ENCODE data around the gene TSPAN9.

Gene TSPAN9

GRCh38 chr12:3200032-3200617 is 122.9 kb downstream of the TSPAN9 start:
- peak overlapping the region; percentile 65 for H2AFZ ChIP-seq (ENCODE audit: low read depth, low read length)
- H3K4me1 ChIP-seq (ENCODE audit: insufficient read depth, low read length), result peaks cover 23% of the 10 kb centered on the region
- H3K4me3 ChIP-seq (ENCODE audit: low read length), result peak overlapping the region; percentile 49
- no peaks in the 10 kb centered on the region for H3K36me3 ChIP-seq (ENCODE audit: insufficient read depth, low read length)
- no peaks in the 10 kb centered on the region for H3K27me3 ChIP-seq (ENCODE audit: insufficient read depth, low read length)
- no peaks in the 10 kb centered on the region for H3K9me3 ChIP-seq (ENCODE audit: low read length)

- Histone ChIP-seq H2AFZ (ENCODE audit: low read depth, low read length) (peak overlapping the region; percentile 65), H3K36me3 (ENCODE audit: insufficient read depth, low read length) (no peaks in the 10 kb centered on the region), H3K27me3 (ENCODE audit: insufficient read depth, low read length) (no peaks in the 10 kb centered on the region), H3K4me3 (ENCODE audit: low read length) (peak overlapping the region; percentile 49), H3K9me3 (ENCODE audit: low read length) (no peaks in the 10 kb centered on the region), H3K4me1 (ENCODE audit: insufficient read depth, low read length) (peaks cover 23% of the 10 kb centered on the region)
These were observed 123.6 kb downstream of the TSPAN9 start for GRCh38 chr12:3200814-3201233.

GRCh38 chr12:3201339-3202051 is 124.3 kb downstream of the TSPAN9 start:
- H3K27me3 ChIP-seq (ENCODE audit: insufficient read depth, low read length), result no peaks in the 10 kb centered on the region

DNA sequence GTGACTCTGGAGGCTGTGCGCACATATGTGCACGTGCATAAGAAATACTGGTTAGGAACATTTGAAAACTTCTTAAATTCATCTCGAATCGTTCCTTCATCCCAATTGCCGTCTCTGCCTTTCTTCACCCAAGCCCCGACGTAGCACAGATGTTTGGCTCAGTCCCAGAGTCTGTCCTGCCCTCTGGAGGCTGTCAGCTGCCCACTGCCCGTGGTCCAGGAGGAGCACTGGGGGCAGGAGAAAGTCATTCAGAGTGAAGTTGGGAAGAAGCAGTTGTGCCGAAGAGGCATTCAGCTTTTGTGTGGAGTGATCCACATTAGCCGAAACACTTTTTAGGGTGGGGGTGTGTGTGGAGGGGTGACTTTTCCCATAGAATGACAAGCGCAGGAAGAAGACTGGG is 124.9 kb downstream of the TSPAN9 start:
- peaks cover 23% of the 10 kb centered on the region for H3K4me1 ChIP-seq (ENCODE audit: insufficient read depth, low read length)
- no peak overlapping the region for H2AFZ ChIP-seq (ENCODE audit: low read depth, low read length)
- H3K36me3 ChIP-seq (ENCODE audit: insufficient read depth, low read length), result no peaks in the 10 kb centered on the region
- no peak overlapping the region for H3K4me3 ChIP-seq (ENCODE audit: low read length)
- H3K9me3 ChIP-seq (ENCODE audit: low read length), result no peaks in the 10 kb centered on the region
- H3K27me3 ChIP-seq (ENCODE audit: insufficient read depth, low read length), result no peaks in the 10 kb centered on the region

More at GRCh38 chr12:3201339-3202051, 124.3 kb downstream of the TSPAN9 start:
- peak overlapping the region; percentile 65 for H2AFZ ChIP-seq (ENCODE audit: low read depth, low read length)
- peak overlapping the region; percentile 49 for H3K4me3 ChIP-seq (ENCODE audit: low read length)
- H3K9me3 ChIP-seq (ENCODE audit: low read length), result no peaks in the 10 kb centered on the region
- H3K4me1 ChIP-seq (ENCODE audit: insufficient read depth, low read length), result peaks cover 23% of the 10 kb centered on the region
- no peaks in the 10 kb centered on the region for H3K36me3 ChIP-seq (ENCODE audit: insufficient read depth, low read length)

- Histone ChIP-seq H2AFZ (ENCODE audit: low read depth, low read length) (no peak overlapping the region), H3K9me3 (ENCODE audit: low read length) (no peaks in the 10 kb centered on the region), H3K36me3 (ENCODE audit: insufficient read depth, low read length) (no peaks in the 10 kb centered on the region), H3K27me3 (ENCODE audit: insufficient read depth, low read length) (no peaks in the 10 kb centered on the region), H3K4me1 (ENCODE audit: insufficient read depth, low read length) (peaks cover 23% of the 10 kb centered on the region), H3K4me3 (ENCODE audit: low read length) (no peak overlapping the region)
These were observed 125.7 kb downstream of the TSPAN9 start for GRCh38 chr12:3202734-3203446.

GRCh38 chr12:3203713-3204112 is 126.5 kb downstream of the TSPAN9 start:
- no peaks in the 10 kb centered on the region for H3K36me3 ChIP-seq (ENCODE audit: insufficient read depth, low read length)
- no peak overlapping the region for H2AFZ ChIP-seq (ENCODE audit: low read depth, low read length)
- no peaks in the 10 kb centered on the region for H3K9me3 ChIP-seq (ENCODE audit: low read length)
- H3K27me3 ChIP-seq (ENCODE audit: insufficient read depth, low read length), result no peaks in the 10 kb centered on the region
- no peak overlapping the region for H3K4me3 ChIP-seq (ENCODE audit: low read length)
- H3K4me1 ChIP-seq (ENCODE audit: insufficient read depth, low read length), result peaks cover 23% of the 10 kb centered on the region

DNA sequence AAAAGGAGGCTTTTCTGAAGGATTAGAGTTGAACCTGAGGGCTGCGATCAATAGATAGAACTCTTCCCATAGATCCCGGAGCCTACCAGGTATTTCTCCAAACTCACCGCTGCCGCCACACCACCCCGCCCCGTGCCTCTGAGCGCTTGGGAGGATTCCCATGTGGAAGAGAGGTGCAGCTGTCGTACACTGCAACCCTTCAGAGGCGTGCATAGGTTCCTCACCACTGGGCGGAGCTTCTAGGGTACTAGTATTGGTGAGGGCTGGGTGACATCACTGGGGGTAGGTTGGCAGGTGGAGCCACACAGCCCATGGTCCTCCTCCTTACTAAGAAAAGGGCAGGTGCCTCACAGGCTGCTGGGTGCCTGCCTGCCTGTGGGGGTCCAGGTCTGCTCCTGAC is 127.0 kb downstream of the TSPAN9 start:
- Histone ChIP-seq H3K4me3 (ENCODE audit: low read length) (no peak overlapping the region), H3K36me3 (ENCODE audit: insufficient read depth, low read length) (no peaks in the 10 kb centered on the region), H3K9me3 (ENCODE audit: low read length) (no peaks in the 10 kb centered on the region), H2AFZ (ENCODE audit: low read depth, low read length) (no peak overlapping the region), H3K27me3 (ENCODE audit: insufficient read depth, low read length) (no peaks in the 10 kb centered on the region), H3K4me1 (ENCODE audit: insufficient read depth, low read length) (peaks cover 23% of the 10 kb centered on the region)

DNA sequence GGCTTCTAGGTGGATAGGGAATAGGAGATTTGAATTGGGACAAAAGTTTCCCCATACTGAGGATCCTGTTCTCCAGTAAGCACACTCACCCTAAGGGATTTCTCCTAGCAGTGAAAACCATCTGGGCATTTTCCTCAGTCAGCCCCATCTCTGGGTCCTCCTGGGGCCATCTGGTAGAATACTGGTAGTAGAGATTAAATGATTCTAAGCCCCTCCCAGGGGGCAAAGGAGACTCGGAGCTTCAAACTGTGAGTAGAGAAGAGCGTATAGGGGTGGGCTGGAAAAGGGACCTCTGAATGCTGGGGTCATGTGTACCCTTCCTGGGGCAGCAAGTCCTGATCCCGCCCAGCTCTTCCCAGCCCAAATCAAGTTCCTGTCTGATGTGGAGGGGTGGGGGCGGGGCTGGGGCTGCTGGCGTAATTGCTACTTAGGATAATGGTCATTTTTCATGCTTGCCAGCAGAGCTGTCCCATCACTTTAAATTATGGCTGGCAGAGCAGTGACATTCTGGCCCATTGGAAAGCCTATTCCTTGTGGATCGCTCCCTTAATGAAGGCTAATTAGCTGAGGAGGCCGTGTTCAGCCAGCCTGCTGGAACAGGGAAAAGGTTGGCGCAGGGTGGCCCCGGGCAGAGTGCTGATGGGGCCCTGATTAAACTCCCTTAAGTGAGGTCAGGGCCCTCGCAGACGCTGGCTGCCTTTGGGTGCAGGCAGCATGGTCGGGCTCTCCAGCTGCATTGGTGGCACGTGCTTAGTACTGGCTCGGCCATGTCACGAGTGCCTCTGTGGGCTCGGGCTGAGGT is 127.8 kb downstream of the TSPAN9 start:
- Histone ChIP-seq H3K9me3 (ENCODE audit: low read length) (no peaks in the 10 kb centered on the region), H3K36me3 (ENCODE audit: insufficient read depth, low read length) (no peaks in the 10 kb centered on the region), H3K27me3 (ENCODE audit: insufficient read depth, low read length) (no peaks in the 10 kb centered on the region), H3K4me1 (ENCODE audit: insufficient read depth, low read length) (peaks cover 16% of the 10 kb centered on the region), H3K4me3 (ENCODE audit: low read length) (no peak overlapping the region), H2AFZ (ENCODE audit: low read depth, low read length) (no peak overlapping the region)

GRCh38 chr12:3205742-3206519 is 128.8 kb downstream of the TSPAN9 start:
- Histone ChIP-seq H3K4me1 (ENCODE audit: insufficient read depth, low read length) (peaks cover 14% of the 10 kb centered on the region), H3K36me3 (ENCODE audit: insufficient read depth, low read length) (no peaks in the 10 kb centered on the region), H3K4me3 (ENCODE audit: low read length) (no peak overlapping the region), H3K9me3 (ENCODE audit: low read length) (no peaks in the 10 kb centered on the region), H3K27me3 (ENCODE audit: insufficient read depth, low read length) (no peaks in the 10 kb centered on the region), H2AFZ (ENCODE audit: low read depth, low read length) (no peak overlapping the region)

- Histone ChIP-seq H2AFZ (ENCODE audit: low read depth, low read length) (no peak overlapping the region), H3K27me3 (ENCODE audit: insufficient read depth, low read length) (no peaks in the 10 kb centered on the region), H3K36me3 (ENCODE audit: insufficient read depth, low read length) (no peaks in the 10 kb centered on the region), H3K4me3 (ENCODE audit: low read length) (no peak overlapping the region), H3K4me1 (ENCODE audit: insufficient read depth, low read length) (peaks cover 7% of the 10 kb centered on the region), H3K9me3 (ENCODE audit: low read length) (no peaks in the 10 kb centered on the region)
These were observed 129.4 kb downstream of the TSPAN9 start for GRCh38 chr12:3206536-3207072.

- Histone ChIP-seq H3K4me1 (ENCODE audit: insufficient read depth, low read length) (peaks cover 2% of the 10 kb centered on the region), H3K27me3 (ENCODE audit: insufficient read depth, low read length) (no peaks in the 10 kb centered on the region), H3K36me3 (ENCODE audit: insufficient read depth, low read length) (no peaks in the 10 kb centered on the region), H3K4me3 (ENCODE audit: low read length) (no peak overlapping the region), H3K9me3 (ENCODE audit: low read length) (no peaks in the 10 kb centered on the region), H2AFZ (ENCODE audit: low read depth, low read length) (no peak overlapping the region)
These were observed 130.0 kb downstream of the TSPAN9 start for GRCh38 chr12:3207175-3207574.

DNA sequence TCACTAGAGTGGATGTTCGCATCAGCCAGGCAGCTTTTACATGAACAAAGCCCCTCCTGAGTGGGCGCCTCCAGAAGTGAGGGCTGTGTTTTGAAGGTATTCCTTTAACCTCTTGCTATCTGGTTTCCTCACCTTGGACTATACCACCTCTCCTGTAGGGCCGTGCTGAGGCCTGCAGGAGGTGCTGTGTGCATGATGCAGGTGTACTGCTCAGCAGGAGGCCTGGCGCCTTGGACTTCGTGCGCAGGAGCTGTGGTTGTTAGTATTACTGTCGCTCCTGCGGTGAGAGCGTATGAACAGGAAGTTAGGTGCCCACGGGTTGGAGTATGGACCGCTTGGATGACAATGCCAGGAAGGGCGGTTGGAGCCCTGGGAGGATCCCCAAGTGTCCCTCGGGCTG is 130.7 kb downstream of the TSPAN9 start:
- no peak overlapping the region for H3K4me3 ChIP-seq (ENCODE audit: low read length)
- no peaks in the 10 kb centered on the region for H3K36me3 ChIP-seq (ENCODE audit: insufficient read depth, low read length)
- H3K27me3 ChIP-seq (ENCODE audit: insufficient read depth, low read length), result no peaks in the 10 kb centered on the region
- no peaks in the 10 kb centered on the region for H3K9me3 ChIP-seq (ENCODE audit: low read length)
- no peak overlapping the region for H2AFZ ChIP-seq (ENCODE audit: low read depth, low read length)
- peaks cover 2% of the 10 kb centered on the region for H3K4me1 ChIP-seq (ENCODE audit: insufficient read depth, low read length)
